Common myeloid progenitor, CD34-positive (primary cell): ENCODE data around the gene KLHDC7B.

Experiments used
- CTCF ChIA-PET: fragments of 350-600 bp; sonication (Branson Sonifier 250); formaldehyde crosslinking; loops from one replicate; lab custom pipeline; 2021; ENCODE audit warnings: antibody characterized with exemption; lab: Charles Lee
- POLR2A ChIA-PET: fragments of 350-600 bp; sonication (Branson Sonifier 250); formaldehyde crosslinking; loops from one replicate; lab custom pipeline; 2021; ENCODE audit warnings: antibody characterized with exemption; lab: Charles Lee
- DNase-seq, 3 donors: peaks; one replicate each; pipeline versions ENCODE4 v3.0.0 to v3.0.0-alpha.2; 2013
- H3K27ac ChIP-seq, 2 experiments: 1 replicate in 1 of 2; 2 replicates in 1 of 2; pipeline ENCODE4 v1.7.0; 2013; ENCODE audit warnings: inconsistent platforms in 2 of 2, low read length in 2 of 2, mild to moderate bottlenecking in 2 of 2, low read depth in 1 of 2, moderate library complexity in 1 of 2; ENCODE audit not compliant: severe bottlenecking in 2 of 2, insufficient read depth in 1 of 2, poor library complexity in 1 of 2
- H3K27me3 ChIP-seq, 5 experiments: replicated peaks in 2 of 5; 1 replicate in 3 of 5; 2 replicates in 2 of 5; pipeline versions ENCODE4 v1.6.1 to v1.7.0; 2013; ENCODE audit warnings: low read length in 4 of 5, mild to moderate bottlenecking in 2 of 5, moderate library complexity in 2 of 5, inconsistent platforms in 1 of 5; ENCODE audit not compliant: insufficient read depth in 5 of 5, control insufficient read depth in 4 of 5
- H3K36me3 ChIP-seq, 4 experiments: 1 replicate in 2 of 4; 2 replicates in 2 of 4; pipeline versions ENCODE4 v1.6.1 to v1.7.0; 2013; ENCODE audit warnings: low read length in 3 of 4, control low read depth in 1 of 4, mild to moderate bottlenecking in 1 of 4; ENCODE audit not compliant: control insufficient read depth in 4 of 4, insufficient read depth in 4 of 4
- H3K4me1 ChIP-seq, 4 experiments: 1 replicate in 3 of 4; 2 replicates in 1 of 4; pipeline versions ENCODE4 v1.6.1 to v1.7.1; 2013; ENCODE audit warnings: low read length in 3 of 4, mild to moderate bottlenecking in 3 of 4, control low read depth in 1 of 4, inconsistent platforms in 1 of 4, moderate library complexity in 1 of 4; ENCODE audit not compliant: control insufficient read depth in 4 of 4, insufficient read depth in 4 of 4; ENCODE audit errors: control extremely low read depth in 1 of 4
- H3K4me3 ChIP-seq, 7 experiments: 1 replicate in 4 of 7; 2 replicates in 3 of 7; pipeline versions ENCODE4 v1.5.1 to v1.7.0; 2013; ENCODE audit warnings: mild to moderate bottlenecking in 7 of 7, low read length in 6 of 7, moderate library complexity in 6 of 7, inconsistent platforms in 2 of 7, low read depth in 2 of 7, control low read depth in 1 of 7; ENCODE audit not compliant: insufficient read depth in 4 of 7, control insufficient read depth in 1 of 7; ENCODE audit errors: extremely low read depth in 1 of 7
- H3K9me3 ChIP-seq, 5 experiments: 1 replicate in 4 of 5; 2 replicates in 1 of 5; pipeline versions ENCODE4 v1.6.1 to v1.7.1; 2013; ENCODE audit warnings: low read length in 4 of 5, mild to moderate bottlenecking in 2 of 5, inconsistent platforms in 1 of 5, low read depth in 1 of 5, moderate library complexity in 1 of 5; ENCODE audit not compliant: control insufficient read depth in 4 of 5, insufficient read depth in 2 of 5; ENCODE audit errors: control extremely low read depth in 1 of 5
- WGBS: methylation state at CpG from one replicate; pipeline ENCODE4 v1.1.5; 2013; ENCODE audit not compliant: insufficient coverage; 5-methylcytosine and 5-hydroxymethylcytosine counted together

KLHDC7B gene

GRCh38 chr22:50528682-50529415 lies 16.9 kb upstream of the KLHDC7B start:
- Histone ChIP-seq H3K36me3 (peaks cover 0 to 4% (median 2%) of the 10 kb centered on the region in 4 experiments), H3K9me3 (no peaks in the 10 kb centered on the region), H3K27me3 (peaks cover 0 to 41% (median 3%) of the 10 kb centered on the region in 5 experiments), H3K4me3 (peak overlapping the region in 1 of 7 experiments; percentile 86), H3K4me1 (peaks cover 2 to 79% (median 66%) of the 10 kb centered on the region in 4 experiments), H3K27ac (no peak overlapping the region)
- DNase-seq, result no peak
- ChIA-PET CTCF (interaction anchor here (0.9 to 5.6 kb wide), 5 partner anchors 10 to 92 kb away, joined by 3 to 53 read pairs (median 5); no protein-coding TSS in a partner anchor), POLR2A (interaction anchor here (0.6 to 0.7 kb wide), 2 partner anchors 11 to 15 kb away, joined by 3 to 4 read pairs; no protein-coding TSS in a partner anchor)
- 91% methylated on average over 15 of the region's 15 CpGs for WGBS

GRCh38 chr22:50529416-50529896 lies 16.2 kb upstream of the KLHDC7B start:
- Histone ChIP-seq H3K9me3 (no peaks in the 10 kb centered on the region), H3K27ac (no peak overlapping the region), H3K4me3 (peak overlapping the region in 5 of 7 experiments; percentile 25 to 86 (median 67)), H3K36me3 (peaks cover 0 to under 1% (median 0%) of the 10 kb centered on the region in 4 experiments), H3K27me3 (peaks cover 0 to 41% (median 3%) of the 10 kb centered on the region in 5 experiments), H3K4me1 (peaks cover 2 to 79% (median 63%) of the 10 kb centered on the region in 4 experiments)
- ChIA-PET CTCF (interaction anchor here (0.5 to 5.6 kb wide), 5 partner anchors 10 to 87 kb away, joined by 3 to 53 read pairs (median 5); no protein-coding TSS in a partner anchor), POLR2A (interaction anchor here (0.6 kb wide), 1 partner anchor 16 kb away, joined by 4 read pairs; no protein-coding TSS in a partner anchor)
- WGBS, result 40% methylated on average over 49 of the region's 50 CpGs
- DNase-seq, result no peak

GRCh38 chr22:50529897-50530579 lies 15.7 kb upstream of the KLHDC7B start, which contains the start of gene TYMP:
Gene TYMP, minus strand, starts transcription at chr22:50530012. Its CDS starts 303 bp downstream, at chr22:50529709.
- peak within 1 kb of the TSS; percentile 37 to 86 (median 66) for H3K4me3 ChIP-seq
- CTCF ChIA-PET, result interaction anchor here (0.5 to 5.6 kb wide), 3 partner anchors 9 to 86 kb away, joined by 3 to 53 read pairs (median 3); no protein-coding TSS in a partner anchor
- POLR2A ChIA-PET, result interaction anchor here (0.7 kb wide), 1 partner anchor 20 kb away, joined by 3 read pairs; no protein-coding TSS in a partner anchor
- peaks cover 0 to 76% (median 59%) of the 10 kb centered on the region in 4 experiments for H3K4me1 ChIP-seq
- no peaks in the 10 kb centered on the region for H3K9me3 ChIP-seq
- peak; percentile 29 to 62 (median 56) for DNase-seq
- H3K36me3 ChIP-seq, result no peaks in the 10 kb centered on the region
- no peak within 1 kb of the TSS for H3K27ac ChIP-seq
- under 1% methylated on average over 80 of the region's 92 CpGs for WGBS
- peaks cover 0 to 41% (median 3%) of the 10 kb centered on the region in 5 experiments for H3K27me3 ChIP-seq

GRCh38 chr22:50530580-50530876 lies 15.2 kb upstream of the KLHDC7B start:
- H3K36me3 ChIP-seq, result no peaks in the 10 kb centered on the region
- DNase-seq, result peak in 1 of 3 donors; percentile 48
- CTCF ChIA-PET, result no interaction called here
- H3K4me3 ChIP-seq, result peak overlapping the region; percentile 32 to 86 (median 66)
- H3K27ac ChIP-seq, result no peak overlapping the region
- peaks cover 0 to 73% (median 57%) of the 10 kb centered on the region in 4 experiments for H3K4me1 ChIP-seq
- no peaks in the 10 kb centered on the region for H3K9me3 ChIP-seq
- POLR2A ChIA-PET, result interaction anchor here (0.7 kb wide), 1 partner anchor 20 kb away, joined by 3 read pairs; no protein-coding TSS in a partner anchor
- peaks cover 0 to 41% (median 3%) of the 10 kb centered on the region in 5 experiments for H3K27me3 ChIP-seq
- WGBS, result 4% methylated on average over 16 of the region's 21 CpGs

- H3K36me3 ChIP-seq, result no peaks in the 10 kb centered on the region
- peaks cover 0 to 41% (median 3%) of the 10 kb centered on the region in 5 experiments for H3K27me3 ChIP-seq
- peaks cover 0 to 71% (median 57%) of the 10 kb centered on the region in 4 experiments for H3K4me1 ChIP-seq
- peak overlapping the region in 1 of 2 experiments; percentile 83 for H3K27ac ChIP-seq
- H3K9me3 ChIP-seq, result no peaks in the 10 kb centered on the region
- WGBS, result under 1% methylated on average over 45 of the region's 53 CpGs
- peak overlapping the region; percentile 37 to 86 (median 66) for H3K4me3 ChIP-seq
- ChIA-PET POLR2A (no interaction called here), CTCF (no interaction called here)
- peak; percentile 71 to 87 (median 84) for DNase-seq
These were observed 14.7 kb upstream of the KLHDC7B start for GRCh38 chr22:50530877-50531545.

- H3K4me3 ChIP-seq, result peak overlapping the region; percentile 37 to 86 (median 66)
- peak; percentile 32 to 74 (median 73) for DNase-seq
- POLR2A ChIA-PET, result interaction anchor here (0.5 to 0.9 kb wide), 2 partner anchors 17 to 504 kb away, joined by 3 to 4 read pairs; no protein-coding TSS in a partner anchor
- H3K4me1 ChIP-seq, result peaks cover 0 to 66% (median 53%) of the 10 kb centered on the region in 4 experiments
- 0% methylated on average over 34 of the region's 44 CpGs for WGBS
- CTCF ChIA-PET, result no interaction called here
- H3K27ac ChIP-seq, result peak overlapping the region in 1 of 2 experiments; percentile 83
- peaks cover 0 to 41% (median 3%) of the 10 kb centered on the region in 5 experiments for H3K27me3 ChIP-seq
- H3K36me3 ChIP-seq, result no peaks in the 10 kb centered on the region
- no peaks in the 10 kb centered on the region for H3K9me3 ChIP-seq
These were observed 14.1 kb upstream of the KLHDC7B start for GRCh38 chr22:50531546-50531961.
